HUDEP-2 (cell line): Measurements from ENCODE around the gene RPS4Y1.
"Not testable (repeated sequence)": the region's sequence is repeated elsewhere in the genome, so short reads cannot be mapped to it uniquely, and the experiment has no call there.

Experiments
- DNase-seq, 76 experiments: peaks; one replicate each; lab custom pipeline; 2025; ENCODE audit not compliant: unreplicated experiment in 76 of 76; lab: John Stamatoyannopoulos, UW

RPS4Y1 gene

GRCh38 chrY:2841471-2841893, at the start of gene RPS4Y1:
TSS of gene RPS4Y1 (plus strand) at chrY:2841602. CDS start at chrY:2841625, 23 bp downstream.
- DNase-seq: peak in 68 of 76 experiments; percentile 0 to 70 (median 20)

GRCh38 chrY:2796977-2797523, 44.4 kb upstream of the RPS4Y1 start:
- no peak for DNase-seq

- no peak for DNase-seq
These were observed 43.4 kb upstream of the RPS4Y1 start for GRCh38 chrY:2797991-2798390.

GRCh38 chrY:2800246-2800645, 41.2 kb upstream of the RPS4Y1 start:
- DNase-seq: peak in 20 of 76 experiments; percentile 0 to 18 (median 0)

- DNase-seq: not testable (repeated sequence)
These were observed 24.1 kb upstream of the RPS4Y1 start for GRCh38 chrY:2817146-2817896.

GRCh38 chrY:2824471-2824870, 16.9 kb upstream of the RPS4Y1 start:
- DNase-seq: no peak

GRCh38 chrY:2828497-2828896, 12.9 kb upstream of the RPS4Y1 start:
- no peak for DNase-seq

- no peak for DNase-seq
These were observed 6.2 kb upstream of the RPS4Y1 start for GRCh38 chrY:2835230-2835629.

- DNase-seq: no peak
These were observed 4.3 kb upstream of the RPS4Y1 start for GRCh38 chrY:2837078-2837477.

- no peak for DNase-seq
These were observed 3.5 kb upstream of the RPS4Y1 start for GRCh38 chrY:2837932-2838331.

- DNase-seq: no peak
These were observed 5.4 kb downstream of the RPS4Y1 start for GRCh38 chrY:2846791-2847190.

GRCh38 chrY:2848384-2848783, 7.0 kb downstream of the RPS4Y1 start:
- no peak for DNase-seq

- DNase-seq: no peak
These were observed 8.0 kb downstream of the RPS4Y1 start for GRCh38 chrY:2849368-2849767.

GRCh38 chrY:2854145-2854774, 12.9 kb downstream of the RPS4Y1 start:
- no peak for DNase-seq

- no peak for DNase-seq
These were observed 15.7 kb downstream of the RPS4Y1 start for GRCh38 chrY:2857068-2857467.

GRCh38 chrY:2857686-2858085, 16.3 kb downstream of the RPS4Y1 start:
- peak in 24 of 76 experiments; percentile 0 to 35 (median 0) for DNase-seq

- peak in 1 of 76 experiments; percentile 0 for DNase-seq
These were observed 18.4 kb downstream of the RPS4Y1 start for GRCh38 chrY:2859782-2860181.

- peak in 27 of 76 experiments; percentile 0 to 32 (median 2) for DNase-seq
These were observed 19.1 kb downstream of the RPS4Y1 start for GRCh38 chrY:2860511-2860910.

- no peak for DNase-seq
These were observed 25.2 kb downstream of the RPS4Y1 start for GRCh38 chrY:2866581-2866980.

GRCh38 chrY:2867469-2867868, 26.1 kb downstream of the RPS4Y1 start:
- DNase-seq: no peak

- DNase-seq: peak in 2 of 76 experiments; percentile 0
These were observed 26.7 kb downstream of the RPS4Y1 start for GRCh38 chrY:2868035-2868607.
